Mesothelial cell of epicardium (in vitro differentiated cells): ENCODE results near the gene PFKM. TPM values are rescaled to one million over a fixed set of nuclear protein-coding genes. Genes with fewer than 3 reads are reported as not detected.
"Not testable (repeated sequence)": the region's sequence is repeated elsewhere in the genome, so short reads cannot be mapped to it uniquely, and the experiment has no call there.

ENCODE experiments used
- DNase-seq, 2 experiments: peaks; one replicate each; pipeline ENCODE4 v3.0.0; 2021; ENCODE audit warnings: low spot score in 2 of 2; ENCODE audit not compliant: unreplicated experiment in 2 of 2
- H3K27ac Mint-ChIP-seq: 2 replicates; pipeline ENCODE4 v1.8.0; 2021; ENCODE audit warnings: mixed read lengths
- H3K27me3 Mint-ChIP-seq: 2 replicates; pipeline ENCODE4 v1.8.0; 2021; ENCODE audit warnings: low read depth, mixed read lengths
- H3K36me3 Mint-ChIP-seq: 2 replicates; pipeline ENCODE4 v1.8.0; 2021; ENCODE audit warnings: mixed read lengths
- H3K4me1 Mint-ChIP-seq: 2 replicates; pipeline ENCODE4 v1.8.0; 2021; ENCODE audit warnings: mixed read lengths
- H3K4me3 Mint-ChIP-seq: 2 replicates; pipeline ENCODE4 v1.8.0; 2021; ENCODE audit warnings: mild to moderate bottlenecking, moderate library complexity, mixed read lengths
- H3K9me3 Mint-ChIP-seq: 2 replicates; pipeline ENCODE4 v1.8.0; 2021; ENCODE audit warnings: mixed read lengths
- CTCF ChIP-seq: fragments of 200-600 bp; sonication (generic); IDR thresholded peaks from one replicate; pipeline ENCODE4 v1.5.0; 2021; ENCODE audit warnings: antibody characterized with exemption; ENCODE audit not compliant: unreplicated experiment
- total RNA-seq: library from RNA; stranded (reverse); gene quantifications from 3 replicates; pipeline ENCODE4 v1.2.1, GENCODE V29; 2021

The PFKM gene
- total RNA-seq, 1 donor from 2014 or later, result 120 TPM

GRCh38 chr12:48105321-48105866, 13.8 kb upstream of the PFKM start:
- DNase-seq, result peak; percentile 29 to 71
- no peaks in the 10 kb centered on the region for H3K9me3 Mint-ChIP-seq
- H3K4me1 Mint-ChIP-seq, result peaks cover 28% of the 10 kb centered on the region
- H3K4me3 Mint-ChIP-seq, result peak overlapping the region; percentile 83
- no peak for TF ChIP-seq CTCF
- peaks cover 11% of the 10 kb centered on the region for H3K27me3 Mint-ChIP-seq
- H3K27ac Mint-ChIP-seq, result peak overlapping the region; percentile 94
- no peaks in the 10 kb centered on the region for H3K36me3 Mint-ChIP-seq

GRCh38 chr12:48105867-48106680, 13.1 kb upstream of the PFKM start, which contains the start of gene SENP1:
SENP1 (minus strand) TSS chr12:48106079; CDS start chr12:48101472, 4,607 bp downstream.
- peaks cover 28% of the 10 kb centered on the region for H3K4me1 Mint-ChIP-seq
- H3K4me3 Mint-ChIP-seq, result peak within 1 kb of the TSS; percentile 83
- DNase-seq, result peak; percentile 54 to 80
- H3K27me3 Mint-ChIP-seq, result peaks cover 11% of the 10 kb centered on the region
- H3K27ac Mint-ChIP-seq, result peak within 1 kb of the TSS; percentile 94
- no peaks in the 10 kb centered on the region for H3K36me3 Mint-ChIP-seq
- no peaks in the 10 kb centered on the region for H3K9me3 Mint-ChIP-seq
- TF ChIP-seq CTCF, result no peak

GRCh38 chr12:48106681-48107613, 12.2 kb upstream of the PFKM start:
- Mint-ChIP-seq H3K4me3 (peak overlapping the region; percentile 83), H3K27me3 (peaks cover 11% of the 10 kb centered on the region), H3K27ac (peak overlapping the region; percentile 94), H3K36me3 (no peaks in the 10 kb centered on the region), H3K4me1 (peaks cover 28% of the 10 kb centered on the region), H3K9me3 (no peaks in the 10 kb centered on the region)
- TF ChIP-seq CTCF, result no peak
- DNase-seq, result no peak

- Mint-ChIP-seq H3K27me3 (peaks cover 17% of the 10 kb centered on the region), H3K27ac (no peak overlapping the region), H3K4me1 (peaks cover 18% of the 10 kb centered on the region), H3K36me3 (no peaks in the 10 kb centered on the region), H3K9me3 (no peaks in the 10 kb centered on the region), H3K4me3 (no peak overlapping the region)
- no peak for DNase-seq
- no peak for TF ChIP-seq CTCF
Observed at GRCh38 chr12:48109424-48109823, 9.7 kb upstream of the PFKM start.

- Mint-ChIP-seq H3K27ac (no peak overlapping the region), H3K27me3 (peaks cover 28% of the 10 kb centered on the region), H3K4me1 (peaks cover 10% of the 10 kb centered on the region), H3K9me3 (no peaks in the 10 kb centered on the region), H3K4me3 (no peak overlapping the region), H3K36me3 (no peaks in the 10 kb centered on the region)
- TF ChIP-seq CTCF, result no peak
- DNase-seq, result no peak
Observed at GRCh38 chr12:48110691-48111311, 8.4 kb upstream of the PFKM start.

GRCh38 chr12:48111312-48111693, 7.9 kb upstream of the PFKM start:
- not testable (repeated sequence) for H3K4me3 Mint-ChIP-seq, H3K36me3 Mint-ChIP-seq, H3K27ac Mint-ChIP-seq, H3K4me1 Mint-ChIP-seq, DNase-seq, H3K9me3 Mint-ChIP-seq
- H3K27me3 Mint-ChIP-seq, result peaks cover 28% of the 10 kb centered on the region
